ENCODE data around the gene SPRED1. TPM values are rescaled to one million over a fixed set of nuclear protein-coding genes. Genes with fewer than 3 reads are reported as not detected.
"Not testable (repeated sequence)": the region's sequence is repeated elsewhere in the genome, so short reads cannot be mapped to it uniquely, and the experiment has no call there.

Gene SPRED1
- total RNA-seq, 1 donor from 2014 or later = 0.46 TPM

- Mint-ChIP-seq H3K4me1 (ENCODE audit: low read depth) (no peaks in the 10 kb centered on the region), H3K9me3 (no peaks in the 10 kb centered on the region), H3K36me3 (ENCODE audit: low read depth) (no peaks in the 10 kb centered on the region), H3K27ac (no peak overlapping the region), H3K4me3 (ENCODE audit: low read depth) (no peak overlapping the region), H3K27me3 (ENCODE audit: low read depth) (peaks cover 3% of the 10 kb centered on the region)
- intact Hi-C loops (cut with micrococcal nuclease) = no loop called here
- no peak for DNase-seq (ENCODE audit: low spot score)
These were observed 18.5 kb downstream of the SPRED1 start for GRCh38 chr15:38271144-38271543.

GRCh38 chr15:38271895-38272294, 19.3 kb downstream of the SPRED1 start:
- intact Hi-C loops (cut with micrococcal nuclease) = no loop called here
- H3K4me1 Mint-ChIP-seq (ENCODE audit: low read depth) = no peaks in the 10 kb centered on the region
- no peaks in the 10 kb centered on the region for H3K36me3 Mint-ChIP-seq (ENCODE audit: low read depth)
- H3K9me3 Mint-ChIP-seq = no peaks in the 10 kb centered on the region
- peaks cover 3% of the 10 kb centered on the region for H3K27me3 Mint-ChIP-seq (ENCODE audit: low read depth)
- DNase-seq (ENCODE audit: low spot score) = no peak
- H3K4me3 Mint-ChIP-seq (ENCODE audit: low read depth) = no peak overlapping the region
- H3K27ac Mint-ChIP-seq = no peak overlapping the region

GRCh38 chr15:38272431-38272830, 19.8 kb downstream of the SPRED1 start:
- H3K36me3 Mint-ChIP-seq (ENCODE audit: low read depth); DNase-seq (ENCODE audit: low spot score); H3K9me3 Mint-ChIP-seq; intact Hi-C loops (cut with micrococcal nuclease); H3K4me1 Mint-ChIP-seq (ENCODE audit: low read depth); H3K27me3 Mint-ChIP-seq (ENCODE audit: low read depth); H3K4me3 Mint-ChIP-seq (ENCODE audit: low read depth); H3K27ac Mint-ChIP-seq: not testable (repeated sequence)

- H3K27ac Mint-ChIP-seq = no peak overlapping the region
- DNase-seq (ENCODE audit: low spot score) = no peak
- intact Hi-C loops (cut with micrococcal nuclease) = no loop called here
- H3K27me3 Mint-ChIP-seq (ENCODE audit: low read depth) = peaks cover 6% of the 10 kb centered on the region
- no peak overlapping the region for H3K4me3 Mint-ChIP-seq (ENCODE audit: low read depth)
- no peaks in the 10 kb centered on the region for H3K4me1 Mint-ChIP-seq (ENCODE audit: low read depth)
- H3K36me3 Mint-ChIP-seq (ENCODE audit: low read depth) = no peaks in the 10 kb centered on the region
- H3K9me3 Mint-ChIP-seq = no peaks in the 10 kb centered on the region
These were observed 21.5 kb downstream of the SPRED1 start for GRCh38 chr15:38274135-38274534.

- H3K9me3 Mint-ChIP-seq = no peaks in the 10 kb centered on the region
- H3K4me1 Mint-ChIP-seq (ENCODE audit: low read depth) = no peaks in the 10 kb centered on the region
- H3K4me3 Mint-ChIP-seq (ENCODE audit: low read depth) = no peak overlapping the region
- no peak for DNase-seq (ENCODE audit: low spot score)
- H3K27me3 Mint-ChIP-seq (ENCODE audit: low read depth) = peaks cover 2% of the 10 kb centered on the region
- H3K27ac Mint-ChIP-seq = no peak overlapping the region
- H3K36me3 Mint-ChIP-seq (ENCODE audit: low read depth) = no peaks in the 10 kb centered on the region
- intact Hi-C loops (cut with micrococcal nuclease) = no loop called here
These were observed 23.3 kb downstream of the SPRED1 start for GRCh38 chr15:38275959-38276358.

GRCh38 chr15:38277281-38277680, 24.6 kb downstream of the SPRED1 start:
- H3K9me3 Mint-ChIP-seq; intact Hi-C loops (cut with micrococcal nuclease); H3K36me3 Mint-ChIP-seq (ENCODE audit: low read depth); DNase-seq (ENCODE audit: low spot score); H3K4me3 Mint-ChIP-seq (ENCODE audit: low read depth); H3K4me1 Mint-ChIP-seq (ENCODE audit: low read depth); H3K27ac Mint-ChIP-seq; H3K27me3 Mint-ChIP-seq (ENCODE audit: low read depth): not testable (repeated sequence)

GRCh38 chr15:38281031-38281430, 28.4 kb downstream of the SPRED1 start:
- Mint-ChIP-seq H3K27ac (no peak overlapping the region), H3K27me3 (ENCODE audit: low read depth) (peaks cover 12% of the 10 kb centered on the region), H3K4me1 (ENCODE audit: low read depth) (no peaks in the 10 kb centered on the region), H3K4me3 (ENCODE audit: low read depth) (no peak overlapping the region), H3K36me3 (ENCODE audit: low read depth) (no peaks in the 10 kb centered on the region), H3K9me3 (no peaks in the 10 kb centered on the region)
- DNase-seq (ENCODE audit: low spot score) = no peak
- intact Hi-C loops (cut with micrococcal nuclease) = no loop called here

- Mint-ChIP-seq H3K27me3 (ENCODE audit: low read depth) (peaks cover 19% of the 10 kb centered on the region), H3K4me3 (ENCODE audit: low read depth) (no peak overlapping the region), H3K27ac (no peak overlapping the region), H3K9me3 (no peaks in the 10 kb centered on the region), H3K36me3 (ENCODE audit: low read depth) (no peaks in the 10 kb centered on the region), H3K4me1 (ENCODE audit: low read depth) (no peaks in the 10 kb centered on the region)
- intact Hi-C loops (cut with micrococcal nuclease) = no loop called here
- no peak for DNase-seq (ENCODE audit: low spot score)
These were observed 30.4 kb downstream of the SPRED1 start for GRCh38 chr15:38283010-38283409.

- no peaks in the 10 kb centered on the region for H3K4me1 Mint-ChIP-seq (ENCODE audit: low read depth)
- no peaks in the 10 kb centered on the region for H3K9me3 Mint-ChIP-seq
- no peak overlapping the region for H3K4me3 Mint-ChIP-seq (ENCODE audit: low read depth)
- H3K27ac Mint-ChIP-seq = no peak overlapping the region
- intact Hi-C loops (cut with micrococcal nuclease) = no loop called here
- no peaks in the 10 kb centered on the region for H3K36me3 Mint-ChIP-seq (ENCODE audit: low read depth)
- DNase-seq (ENCODE audit: low spot score) = no peak
- peaks cover 22% of the 10 kb centered on the region for H3K27me3 Mint-ChIP-seq (ENCODE audit: low read depth)
These were observed 32.8 kb downstream of the SPRED1 start for GRCh38 chr15:38285456-38285855.

- Mint-ChIP-seq H3K4me1 (ENCODE audit: low read depth) (peaks cover 3% of the 10 kb centered on the region), H3K27me3 (ENCODE audit: low read depth) (peaks cover 14% of the 10 kb centered on the region), H3K36me3 (ENCODE audit: low read depth) (no peaks in the 10 kb centered on the region), H3K4me3 (ENCODE audit: low read depth) (no peak overlapping the region), H3K27ac (no peak overlapping the region), H3K9me3 (no peaks in the 10 kb centered on the region)
- no peak for DNase-seq (ENCODE audit: low spot score)
- intact Hi-C loops (cut with micrococcal nuclease) = no loop called here
These were observed 41.5 kb downstream of the SPRED1 start for GRCh38 chr15:38294126-38294525.

GRCh38 chr15:38297623-38298388, 45.2 kb downstream of the SPRED1 start:
- Mint-ChIP-seq H3K27ac (no peak overlapping the region), H3K4me3 (ENCODE audit: low read depth) (no peak overlapping the region), H3K36me3 (ENCODE audit: low read depth) (no peaks in the 10 kb centered on the region), H3K4me1 (ENCODE audit: low read depth) (peaks cover 3% of the 10 kb centered on the region), H3K27me3 (ENCODE audit: low read depth) (peaks cover 21% of the 10 kb centered on the region), H3K9me3 (no peaks in the 10 kb centered on the region)
- no peak for DNase-seq (ENCODE audit: low spot score)
- intact Hi-C loops (cut with micrococcal nuclease) = no loop called here

GRCh38 chr15:38299216-38299615, 46.6 kb downstream of the SPRED1 start:
- no peak overlapping the region for H3K4me3 Mint-ChIP-seq (ENCODE audit: low read depth)
- no peak overlapping the region for H3K27ac Mint-ChIP-seq
- DNase-seq (ENCODE audit: low spot score) = no peak
- H3K36me3 Mint-ChIP-seq (ENCODE audit: low read depth) = no peaks in the 10 kb centered on the region
- H3K4me1 Mint-ChIP-seq (ENCODE audit: low read depth) = peaks cover 3% of the 10 kb centered on the region
- H3K9me3 Mint-ChIP-seq = no peaks in the 10 kb centered on the region
- intact Hi-C loops (cut with micrococcal nuclease) = no loop called here
- H3K27me3 Mint-ChIP-seq (ENCODE audit: low read depth) = peaks cover 19% of the 10 kb centered on the region

GRCh38 chr15:38300395-38300794, 47.8 kb downstream of the SPRED1 start:
- H3K4me3 Mint-ChIP-seq (ENCODE audit: low read depth) = no peak overlapping the region
- no peak for DNase-seq (ENCODE audit: low spot score)
- intact Hi-C loops (cut with micrococcal nuclease) = loop anchor here (10.0 kb wide), 1 partner anchor 46 kb away; the partner anchor contains the start of gene SPRED1
- H3K9me3 Mint-ChIP-seq = no peaks in the 10 kb centered on the region
- H3K27me3 Mint-ChIP-seq (ENCODE audit: low read depth) = peaks cover 21% of the 10 kb centered on the region
- H3K27ac Mint-ChIP-seq = no peak overlapping the region
- peaks cover 3% of the 10 kb centered on the region for H3K4me1 Mint-ChIP-seq (ENCODE audit: low read depth)
- no peaks in the 10 kb centered on the region for H3K36me3 Mint-ChIP-seq (ENCODE audit: low read depth)

Data from activated T-helper 2 cell treated with anti-CD3 and anti-CD28 coated beads, Interferon-gamma antibody, Interleukin-2, Interleukin-4, amounts not matched to agents 10 μg/mL and 5 μg/mL and 100 μg/mL, durations not matched to agents 14 hours and 24 hours and 36 hours (primary cell).